GM12878 (cell line): Measurements from ENCODE around the gene PCP4L1. TPM values are rescaled to one million over a fixed set of nuclear protein-coding genes. Genes with fewer than 3 reads are reported as not detected.

ENCODE experiments used
- BACH1 ChIP-seq: fragments of 450-650 bp; IDR thresholded peaks from 2 replicates; pipeline ENCODE4 v1.6.1; 2017; ENCODE audit warnings: mild to moderate bottlenecking, borderline replicate concordance
- BHLHE40 ChIP-seq, 2 experiments: fragments of 450-650 bp in 1 of 2; IDR thresholded peaks; 2 replicates each; pipeline ENCODE4 v1.6.1; 2011 to 2017; ENCODE audit warnings: low read depth in 2 of 2, borderline replicate concordance in 1 of 2, improper control_type of control experiment in 1 of 2, low read length in 1 of 2, mild to moderate bottlenecking in 1 of 2
- CHD1 ChIP-seq: IDR thresholded peaks from 2 replicates; pipeline ENCODE4 v1.6.1; 2012; ENCODE audit warnings: low read depth, low read length, improper control_type of control experiment
- CREM ChIP-seq: IDR thresholded peaks from 2 replicates; pipeline ENCODE4 v1.6.1; 2014; ENCODE audit warnings: antibody characterized with exemption, low read depth
- GABPA ChIP-seq: IDR thresholded peaks from 2 replicates; pipeline ENCODE4 v1.6.1; 2014; ENCODE audit warnings: antibody characterized with exemption, low read depth, mild to moderate bottlenecking, inconsistent platforms
- KDM1A ChIP-seq: fragments of 200-600 bp; sonication (generic); IDR thresholded peaks from 2 replicates; pipeline ENCODE4 v1.6.1; 2016; ENCODE audit warnings: borderline replicate concordance
- MEF2B ChIP-seq: fragments of 450-650 bp; IDR thresholded peaks from 2 replicates; pipeline ENCODE4 v1.6.1; 2018; ENCODE audit warnings: mild to moderate bottlenecking, moderate library complexity; ENCODE audit not compliant: partially characterized antibody, poor library complexity, severe bottlenecking
- POU2F2 ChIP-seq: IDR thresholded peaks from 3 replicates; pipeline ENCODE4 v1.6.1; 2011; ENCODE audit warnings: low read depth, mild to moderate bottlenecking, low read length, borderline replicate concordance
- RAD21 ChIP-seq: IDR thresholded peaks from 2 replicates; pipeline ENCODE4 v1.6.1; 2011; ENCODE audit warnings: mild to moderate bottlenecking, low read depth, low read length, moderate library complexity; ENCODE audit not compliant: insufficient read depth
- SIX5 ChIP-seq: IDR thresholded peaks from 2 replicates; pipeline ENCODE4 v1.6.1; 2011; ENCODE audit warnings: mild to moderate bottlenecking, low read depth, low read length, moderate library complexity; ENCODE audit not compliant: severe bottlenecking
- SMAD5 ChIP-seq: IDR thresholded peaks from 2 replicates; pipeline ENCODE4 v1.6.1; 2016; ENCODE audit warnings: antibody characterized with exemption, low read depth
- SMC3 ChIP-seq: IDR thresholded peaks from 2 replicates; pipeline ENCODE4 v1.6.1; 2011; ENCODE audit warnings: low read length, improper control_type of control experiment, borderline replicate concordance
- SPI1 ChIP-seq: IDR thresholded peaks from 2 replicates; pipeline ENCODE4 v1.6.1; 2011; ENCODE audit warnings: low read depth, mild to moderate bottlenecking, low read length, moderate library complexity, borderline replicate concordance; ENCODE audit not compliant: insufficient read depth
- ZNF207 ChIP-seq: fragments of 450-650 bp; IDR thresholded peaks from 2 replicates; pipeline ENCODE4 v1.6.1; 2014; ENCODE audit warnings: antibody characterized with exemption, mild to moderate bottlenecking, borderline replicate concordance
- ZNF24 ChIP-seq: fragments of 450-650 bp; IDR thresholded peaks from 2 replicates; pipeline ENCODE4 v1.6.1; 2017; ENCODE audit warnings: antibody characterized with exemption, mild to moderate bottlenecking
- polyA plus RNA-seq, 11 experiments: library from polyadenylated mRNA; depleted of rRNA in 4 of 11; unstranded in 6 of 11; stranded (reverse) in 5 of 11; fragments of >200 nt; fragmentation: Nextera tagmentation in 4 of 11; fragmentation: Illumina TruSeq in 1 of 11; extraction: Ambion mirVana in 4 of 11; extraction: Trizol in 1 of 11; gene quantifications; 1 replicate in 1 of 11; 2 replicates in 10 of 11; pipeline versions ENCODE4 v1.2.1 to v1.2.3, GENCODE V29; 2011 to 2016; ENCODE audit warnings: inconsistent platforms in 2 of 11, missing spikeins in 2 of 11, low read depth in 1 of 11
- total RNA-seq, 4 experiments: library from RNA; depleted of rRNA in 3 of 4; stranded (reverse); fragments of >200 nt in 3 of 4; fragmentation: Illumina TruSeq in 1 of 4; extraction: Trizol in 1 of 4; gene quantifications; 2 replicates each; pipeline versions ENCODE4 v1.2.1 to v1.2.3, GENCODE V29; 2013 to 2021
- TF ChIP-seq, protein P1 (sequence below), 3 experiments: IDR thresholded peaks in 2 of 3; conservative IDR thresholded peaks in 1 of 3; 2 replicates each; pipeline ENCODE4 v1.5.1; 2011; ENCODE audit warnings: low read depth in 3 of 3, low read length in 3 of 3, mild to moderate bottlenecking in 3 of 3, control low read depth in 2 of 3, moderate library complexity in 2 of 3, inconsistent platforms in 1 of 3, mixed read lengths in 1 of 3; ENCODE audit not compliant: control insufficient read depth in 2 of 3, insufficient read depth in 1 of 3; ENCODE audit errors: extremely low read depth in 1 of 3
- TF ChIP-seq, protein P2 (sequence below): fragments of 450-650 bp; IDR thresholded peaks from 2 replicates; pipeline ENCODE4 v1.6.1; 2016; ENCODE audit warnings: mild to moderate bottlenecking
- TF ChIP-seq, protein P3 (sequence below): fragments of 450-650 bp; IDR thresholded peaks from 2 replicates; pipeline ENCODE4 v1.6.1; 2018; ENCODE audit warnings: borderline replicate concordance, mild to moderate bottlenecking; ENCODE audit not compliant: partially characterized antibody
- TF ChIP-seq, protein P4 (sequence below): fragments of 450-650 bp; IDR thresholded peaks from 2 replicates; pipeline ENCODE4 v1.6.1; 2017; ENCODE audit warnings: mild to moderate bottlenecking

PCP4L1 gene
- total and polyA plus RNA-seq, 10 of the 15 experiments (the other 5 are each of a cell fraction or from before 2014, with no cell fraction given), result 1.0 to 5.2 (median 2.8) TPM

DNA sequence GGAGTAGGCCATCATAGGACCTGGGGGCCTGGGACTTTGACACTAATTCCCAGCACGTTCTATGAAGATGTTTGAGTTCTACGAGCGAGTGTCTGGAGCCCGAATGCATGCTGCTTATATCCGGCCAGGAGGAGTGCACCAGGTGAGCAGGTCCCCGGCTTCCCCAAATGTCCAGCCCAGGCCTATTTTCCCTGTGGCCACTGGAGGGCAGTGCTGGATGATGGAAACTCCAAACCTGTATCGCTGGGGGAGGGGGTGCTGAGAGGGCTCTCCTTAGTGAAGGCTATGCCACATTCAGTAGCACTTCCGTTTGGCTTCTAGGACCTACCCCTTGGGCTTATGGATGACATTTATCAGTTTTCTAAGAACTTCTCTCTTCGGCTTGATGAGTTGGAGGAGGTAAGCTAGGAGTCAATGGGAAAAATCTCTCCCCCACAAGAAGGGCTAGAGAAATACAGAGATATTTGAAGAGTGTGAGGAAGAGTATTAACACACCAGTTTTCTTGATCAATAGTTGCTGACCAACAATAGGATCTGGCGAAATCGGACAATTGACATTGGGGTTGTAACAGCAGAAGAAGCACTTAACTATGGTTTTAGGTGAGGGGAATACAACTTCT, 48.6 kb upstream of the PCP4L1 start (continued):
- TF ChIP-seq, protein P1, sequence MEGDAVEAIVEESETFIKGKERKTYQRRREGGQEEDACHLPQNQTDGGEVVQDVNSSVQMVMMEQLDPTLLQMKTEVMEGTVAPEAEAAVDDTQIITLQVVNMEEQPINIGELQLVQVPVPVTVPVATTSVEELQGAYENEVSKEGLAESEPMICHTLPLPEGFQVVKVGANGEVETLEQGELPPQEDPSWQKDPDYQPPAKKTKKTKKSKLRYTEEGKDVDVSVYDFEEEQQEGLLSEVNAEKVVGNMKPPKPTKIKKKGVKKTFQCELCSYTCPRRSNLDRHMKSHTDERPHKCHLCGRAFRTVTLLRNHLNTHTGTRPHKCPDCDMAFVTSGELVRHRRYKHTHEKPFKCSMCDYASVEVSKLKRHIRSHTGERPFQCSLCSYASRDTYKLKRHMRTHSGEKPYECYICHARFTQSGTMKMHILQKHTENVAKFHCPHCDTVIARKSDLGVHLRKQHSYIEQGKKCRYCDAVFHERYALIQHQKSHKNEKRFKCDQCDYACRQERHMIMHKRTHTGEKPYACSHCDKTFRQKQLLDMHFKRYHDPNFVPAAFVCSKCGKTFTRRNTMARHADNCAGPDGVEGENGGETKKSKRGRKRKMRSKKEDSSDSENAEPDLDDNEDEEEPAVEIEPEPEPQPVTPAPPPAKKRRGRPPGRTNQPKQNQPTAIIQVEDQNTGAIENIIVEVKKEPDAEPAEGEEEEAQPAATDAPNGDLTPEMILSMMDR (IDR thresholded peaks at IDR 0.05 in 2 of 3, conservative IDR thresholded peaks at IDR 0.05 in 1 of 3; ENCODE audit: control insufficient read depth in 2 of 3, extremely low read depth in 1 of 3, insufficient read depth in 1 of 3, low read depth in 3 of 3, low read length in 3 of 3), result peak; percentile 88 to 94 (median 89)
- TF ChIP-seq SMC3, result peak; percentile 78; the same call in 1 of the 2 replicates
- TF ChIP-seq SMAD5, result no peak
- no peak for TF ChIP-seq CHD1
- no peak for TF ChIP-seq KDM1A
- TF ChIP-seq, protein P2, sequence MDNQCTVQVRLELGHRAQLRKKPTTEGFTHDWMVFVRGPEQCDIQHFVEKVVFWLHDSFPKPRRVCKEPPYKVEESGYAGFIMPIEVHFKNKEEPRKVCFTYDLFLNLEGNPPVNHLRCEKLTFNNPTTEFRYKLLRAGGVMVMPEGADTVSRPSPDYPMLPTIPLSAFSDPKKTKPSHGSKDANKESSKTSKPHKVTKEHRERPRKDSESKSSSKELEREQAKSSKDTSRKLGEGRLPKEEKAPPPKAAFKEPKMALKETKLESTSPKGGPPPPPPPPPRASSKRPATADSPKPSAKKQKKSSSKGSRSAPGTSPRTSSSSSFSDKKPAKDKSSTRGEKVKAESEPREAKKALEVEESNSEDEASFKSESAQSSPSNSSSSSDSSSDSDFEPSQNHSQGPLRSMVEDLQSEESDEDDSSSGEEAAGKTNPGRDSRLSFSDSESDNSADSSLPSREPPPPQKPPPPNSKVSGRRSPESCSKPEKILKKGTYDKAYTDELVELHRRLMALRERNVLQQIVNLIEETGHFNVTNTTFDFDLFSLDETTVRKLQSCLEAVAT, result 0 out of 2 replicates have a peak, but pooled peaks have one; percentile 20
- TF ChIP-seq CREM, result no peak
- 0 out of 2 replicates have a peak, but pooled peaks have one; percentile 19 for TF ChIP-seq BACH1
- TF ChIP-seq, protein P3, sequence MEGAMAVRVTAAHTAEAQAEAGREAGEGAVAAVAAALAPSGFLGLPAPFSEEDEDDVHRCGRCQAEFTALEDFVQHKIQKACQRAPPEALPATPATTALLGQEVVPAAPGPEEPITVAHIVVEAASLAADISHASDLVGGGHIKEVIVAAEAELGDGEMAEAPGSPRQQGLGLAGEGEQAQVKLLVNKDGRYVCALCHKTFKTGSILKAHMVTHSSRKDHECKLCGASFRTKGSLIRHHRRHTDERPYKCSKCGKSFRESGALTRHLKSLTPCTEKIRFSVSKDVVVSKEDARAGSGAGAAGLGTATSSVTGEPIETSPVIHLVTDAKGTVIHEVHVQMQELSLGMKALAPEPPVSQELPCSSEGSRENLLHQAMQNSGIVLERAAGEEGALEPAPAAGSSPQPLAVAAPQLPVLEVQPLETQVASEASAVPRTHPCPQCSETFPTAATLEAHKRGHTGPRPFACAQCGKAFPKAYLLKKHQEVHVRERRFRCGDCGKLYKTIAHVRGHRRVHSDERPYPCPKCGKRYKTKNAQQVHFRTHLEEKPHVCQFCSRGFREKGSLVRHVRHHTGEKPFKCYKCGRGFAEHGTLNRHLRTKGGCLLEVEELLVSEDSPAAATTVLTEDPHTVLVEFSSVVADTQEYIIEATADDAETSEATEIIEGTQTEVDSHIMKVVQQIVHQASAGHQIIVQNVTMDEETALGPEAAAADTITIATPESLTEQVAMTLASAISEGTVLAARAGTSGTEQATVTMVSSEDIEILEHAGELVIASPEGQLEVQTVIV, result no peak
- 0 out of 2 replicates have a peak, but pooled peaks have one; percentile 20 for TF ChIP-seq ZNF207
- TF ChIP-seq GABPA, result peak; percentile 55; the same call in 1 of the 2 replicates
- TF ChIP-seq, protein P4, sequence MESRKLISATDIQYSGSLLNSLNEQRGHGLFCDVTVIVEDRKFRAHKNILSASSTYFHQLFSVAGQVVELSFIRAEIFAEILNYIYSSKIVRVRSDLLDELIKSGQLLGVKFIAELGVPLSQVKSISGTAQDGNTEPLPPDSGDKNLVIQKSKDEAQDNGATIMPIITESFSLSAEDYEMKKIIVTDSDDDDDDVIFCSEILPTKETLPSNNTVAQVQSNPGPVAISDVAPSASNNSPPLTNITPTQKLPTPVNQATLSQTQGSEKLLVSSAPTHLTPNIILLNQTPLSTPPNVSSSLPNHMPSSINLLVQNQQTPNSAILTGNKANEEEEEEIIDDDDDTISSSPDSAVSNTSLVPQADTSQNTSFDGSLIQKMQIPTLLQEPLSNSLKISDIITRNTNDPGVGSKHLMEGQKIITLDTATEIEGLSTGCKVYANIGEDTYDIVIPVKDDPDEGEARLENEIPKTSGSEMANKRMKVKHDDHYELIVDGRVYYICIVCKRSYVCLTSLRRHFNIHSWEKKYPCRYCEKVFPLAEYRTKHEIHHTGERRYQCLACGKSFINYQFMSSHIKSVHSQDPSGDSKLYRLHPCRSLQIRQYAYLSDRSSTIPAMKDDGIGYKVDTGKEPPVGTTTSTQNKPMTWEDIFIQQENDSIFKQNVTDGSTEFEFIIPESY, result no peak
- TF ChIP-seq ZNF24, result 0 out of 2 replicates have a peak, but pooled peaks have one; percentile 19
- TF ChIP-seq RAD21, result peak; percentile 93
- peak; percentile 60; the same call in 1 of the 2 replicates for TF ChIP-seq SPI1
- no peak; the same call in 2 of the 3 replicates for TF ChIP-seq POU2F2
- TF ChIP-seq MEF2B, result no peak
- 0 out of 4 replicates have a peak, but pooled peaks of 1 of the 2 experiments have one; percentile 14 for TF ChIP-seq BHLHE40 (IDR thresholded peaks at IDR 0.05; ENCODE audit: borderline replicate concordance in 1 of 2, low read depth in 2 of 2, low read length in 1 of 2)
- TF ChIP-seq SIX5, result peak; percentile 4
